Measurements from ENCODE around the gene COL8A1. TPM values are rescaled to one million over a fixed set of nuclear protein-coding genes. Genes with fewer than 3 reads are reported as not detected.

Gene COL8A1
- total RNA-seq, 1 donor from 2014 or later: 95.1 TPM

DNA sequence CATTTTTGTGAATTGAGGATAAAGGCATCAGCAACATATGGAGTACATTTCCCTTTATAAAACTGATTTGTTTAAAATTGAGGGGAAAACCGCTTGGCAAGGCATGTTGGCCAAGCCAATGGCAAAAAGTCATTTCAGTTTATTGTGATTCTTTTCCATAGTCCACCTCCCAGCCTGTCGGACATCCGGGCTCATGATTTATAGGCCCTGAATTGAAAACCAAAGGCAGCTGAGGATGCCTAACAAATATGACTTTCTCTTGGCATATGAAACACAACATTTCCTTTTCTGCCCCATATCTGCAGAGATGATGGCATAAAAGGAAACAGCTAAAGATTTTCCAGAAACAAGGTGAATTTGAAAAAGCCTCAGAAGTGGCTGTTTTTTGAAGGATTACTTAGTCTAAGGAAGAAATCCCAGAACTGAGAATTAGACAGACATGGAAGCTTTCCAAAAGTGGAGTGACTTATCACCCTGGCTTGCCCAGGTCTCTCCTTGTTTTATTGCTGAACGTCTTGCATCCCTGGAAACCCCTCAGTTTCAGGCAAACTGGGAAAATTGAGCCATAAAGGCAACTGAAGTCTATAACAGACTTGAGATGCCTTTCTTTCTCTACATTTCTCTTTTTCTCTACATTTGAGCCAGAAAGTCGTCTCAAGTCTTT is 74.0 kb downstream of the COL8A1 start:
- H3K9me3 ChIP-seq: no peaks in the 10 kb centered on the region
- no peak overlapping the region for H3K4me3 ChIP-seq
- intact Hi-C loops (cut with DNase I): no loop called here
- TF ChIP-seq CTCF (IDR thresholded peaks at IDR 0.05): no peak
- H3K27me3 ChIP-seq: no peaks in the 10 kb centered on the region
- DNase-seq (no peak), ATAC-seq (no peak)
- H3K27ac ChIP-seq: no peak overlapping the region
- H3K4me1 ChIP-seq: no peaks in the 10 kb centered on the region
- H3K36me3 ChIP-seq: no peaks in the 10 kb centered on the region

DNA sequence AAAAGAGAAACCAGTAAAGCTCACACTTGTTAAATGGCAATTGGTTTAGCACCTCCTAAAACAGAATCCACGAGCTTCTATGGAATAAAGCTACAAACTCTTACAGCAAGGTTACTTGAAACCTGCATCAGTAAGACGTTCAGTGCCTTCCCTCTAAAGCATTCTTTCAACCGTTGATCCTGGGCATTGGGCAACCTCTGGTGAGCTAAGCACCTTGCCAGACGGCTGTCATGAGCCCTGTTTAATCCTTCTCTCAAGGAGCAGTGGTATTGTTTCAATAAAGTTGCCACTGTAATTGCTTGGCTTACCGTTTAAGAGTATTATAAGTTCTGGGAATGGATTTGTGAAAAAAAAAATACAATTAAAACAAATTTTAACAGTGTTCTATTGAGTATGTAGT is 75.0 kb downstream of the COL8A1 start:
- ATAC-seq: peak; percentile 70
- TF ChIP-seq CTCF (IDR thresholded peaks at IDR 0.05): no peak
- no peak for DNase-seq
- no peaks in the 10 kb centered on the region for H3K9me3 ChIP-seq
- no peak overlapping the region for H3K4me3 ChIP-seq
- no peaks in the 10 kb centered on the region for H3K4me1 ChIP-seq
- intact Hi-C loops (cut with DNase I): no loop called here
- no peaks in the 10 kb centered on the region for H3K27me3 ChIP-seq
- no peaks in the 10 kb centered on the region for H3K36me3 ChIP-seq
- H3K27ac ChIP-seq: no peak overlapping the region

DNA sequence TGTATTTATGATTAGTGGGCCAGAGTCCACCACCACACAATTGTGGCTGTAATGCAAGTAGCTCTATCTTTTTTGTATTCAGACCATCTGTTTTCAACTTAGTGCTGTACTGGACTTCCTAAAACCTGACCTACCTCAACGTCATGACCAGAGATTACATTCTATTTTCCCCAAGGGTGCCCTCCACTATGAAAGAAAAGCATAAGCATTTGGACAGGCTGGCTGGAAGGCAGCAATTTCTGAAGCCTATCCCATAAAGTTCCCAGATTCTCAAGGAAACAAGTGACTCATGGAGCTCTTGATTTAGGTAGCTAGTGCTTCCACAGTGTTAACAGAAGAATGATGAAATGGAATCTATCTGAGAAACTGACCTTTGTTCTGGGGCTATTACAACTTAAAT is 75.8 kb downstream of the COL8A1 start:
- Histone ChIP-seq H3K27ac (no peak overlapping the region), H3K36me3 (no peaks in the 10 kb centered on the region), H3K4me1 (no peaks in the 10 kb centered on the region), H3K9me3 (no peaks in the 10 kb centered on the region), H3K27me3 (no peaks in the 10 kb centered on the region), H3K4me3 (no peak overlapping the region)
- ATAC-seq: peak; percentile 66
- no peak for TF ChIP-seq CTCF (IDR thresholded peaks at IDR 0.05)
- no peak for DNase-seq
- intact Hi-C loops (cut with DNase I): no loop called here

DNA sequence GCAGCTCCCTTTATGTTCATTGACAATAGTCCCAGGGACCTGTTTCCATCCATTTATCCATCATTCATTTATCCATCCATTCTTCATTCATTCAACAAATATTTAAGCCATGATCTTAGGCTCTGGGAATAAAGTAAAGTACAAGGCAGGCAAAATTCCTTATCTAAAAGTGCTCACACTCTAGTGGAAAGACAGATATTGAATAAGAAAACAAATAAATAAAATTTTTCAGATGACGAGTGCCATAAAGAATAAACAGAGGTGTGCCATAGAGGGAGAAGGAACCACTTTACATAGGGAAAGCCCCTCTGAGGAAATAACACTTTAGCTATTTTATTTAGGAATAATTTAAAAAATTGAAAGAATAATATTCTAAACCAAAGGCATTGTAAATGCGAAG is 76.2 kb downstream of the COL8A1 start:
- H3K4me3 ChIP-seq: no peak overlapping the region
- DNase-seq: no peak
- H3K27me3 ChIP-seq: no peaks in the 10 kb centered on the region

DNA sequence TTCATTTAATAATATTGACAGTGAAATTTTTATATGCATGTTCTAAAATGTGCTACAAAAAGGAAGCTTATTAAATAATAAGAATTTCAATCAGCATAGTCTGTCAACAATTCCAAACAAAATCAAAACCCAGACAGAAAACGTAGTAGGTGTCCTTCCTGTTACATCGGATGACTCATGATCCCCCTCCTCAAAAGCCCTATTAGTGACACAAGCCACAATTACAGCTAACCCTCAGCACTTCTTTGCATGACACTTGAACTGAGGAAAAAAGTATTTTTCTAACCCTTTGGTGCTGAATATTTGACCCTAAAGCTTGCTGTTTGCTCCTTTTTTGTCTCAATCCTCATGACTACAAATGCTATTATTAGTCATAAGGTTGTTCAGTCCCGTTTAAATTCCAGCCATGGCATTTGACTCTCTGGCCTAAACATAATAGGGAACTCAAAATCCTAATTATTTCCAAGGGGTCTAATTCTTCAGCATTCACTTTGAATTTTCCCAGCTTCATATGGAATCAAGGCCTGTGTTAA is 78.1 kb downstream of the COL8A1 start:
- DNase-seq (no peak), ATAC-seq (no peak)
- Histone ChIP-seq H3K27me3 (no peaks in the 10 kb centered on the region), H3K4me1 (no peaks in the 10 kb centered on the region), H3K36me3 (no peaks in the 10 kb centered on the region), H3K27ac (no peak overlapping the region), H3K4me3 (no peak overlapping the region), H3K9me3 (no peaks in the 10 kb centered on the region)
- TF ChIP-seq CTCF (IDR thresholded peaks at IDR 0.05): no peak
- intact Hi-C loops (cut with DNase I): no loop called here

More for the DNA sequence above, 76.2 kb downstream of the COL8A1 start:
- Histone ChIP-seq H3K4me1 (no peaks in the 10 kb centered on the region), H3K36me3 (no peaks in the 10 kb centered on the region), H3K27ac (no peak overlapping the region), H3K9me3 (no peaks in the 10 kb centered on the region)
- no peak for TF ChIP-seq CTCF (IDR thresholded peaks at IDR 0.05)
- intact Hi-C loops (cut with DNase I): no loop called here
- ATAC-seq: peak; percentile 34
